Measurements from ENCODE around the gene RRAGC.

- TF ChIP-seq CTCF (IDR thresholded peaks at IDR 0.05) (no peak), POLR2A (IDR thresholded peaks at IDR 0.05) (no peak)
Measured at GRCh38 chr1:38860454-38860795, 853 bp upstream of the RRAGC start.

Measured in adrenal gland (tissue), 5 donors.